ENCODE measurements around the gene TRIP13. TPM values are rescaled to one million over a fixed set of nuclear protein-coding genes. Genes with fewer than 3 reads are reported as not detected.
A peak's percentile ranks its signal among the peaks of the same experiment; 100 is the strongest.

Gene TRIP13
- total and polyA plus RNA-seq, 9 of the 15 experiments (the other 6 are each of a cell fraction or from before 2014, with no cell fraction given), result 24.1 to 116 (median 53.2) TPM

GRCh38 chr5:862367-863243, 30.1 kb upstream of the TRIP13 start:
- Histone ChIP-seq H3K9ac (ENCODE audit: insufficient read depth in 1 of 2, low read depth in 2 of 2, low read length in 2 of 2) (peak overlapping the region in 1 of 2 experiments; percentile 69; a peak in 2 of 4 replicates), H3K4me3 (no peak overlapping the region), H3K79me2 (ENCODE audit: control insufficient read depth, insufficient read depth, low read length) (no peaks in the 10 kb centered on the region), H3K27ac (ENCODE audit: extremely low read depth, low read depth, low read length) (no peak overlapping the region), H3K4me1 (replicated peaks in 1 of 2; ENCODE audit: control insufficient read depth in 2 of 2, insufficient read depth in 2 of 2, low read length in 2 of 2) (peaks cover 0 to 37% of the 10 kb centered on the region in 2 experiments; a peak in 2 of 5 replicates), H4K20me1 (replicated peaks; ENCODE audit: control insufficient read depth, insufficient read depth, low read length) (peaks cover 19% of the 10 kb centered on the region), H3K4me2 (ENCODE audit: insufficient read depth, low read length) (no peak overlapping the region), H3K27me3 (ENCODE audit: control insufficient read depth in 2 of 2, insufficient read depth in 2 of 2, low read length in 2 of 2) (no peaks in the 10 kb centered on the region), H3K36me3 (ENCODE audit: control insufficient read depth, insufficient read depth, low read length) (peaks cover 54% of the 10 kb centered on the region; the same call in 2 of the 3 replicates), H3K9me3 (replicated peaks; ENCODE audit: control insufficient read depth, insufficient read depth, low read depth, low read length) (no peaks in the 10 kb centered on the region), H2AFZ (ENCODE audit: low read depth, low read length) (no peak overlapping the region), H3K9me1 (ENCODE audit: control insufficient read depth, insufficient read depth, low read length) (no peaks in the 10 kb centered on the region)
- no TSS peak for BruUV-seq (replicated peaks)
- POLR2A ChIA-PET, result interaction anchor here (0.6 to 1.5 kb wide), 6 partner anchors 10 to 351 kb away, joined by 3 to 8 read pairs (median 3); no protein-coding TSS in a partner anchor
- ATAC-seq (peak; percentile 27), FAIRE-seq (no peak), DNase-seq (ENCODE audit: extremely low read depth in 1 of 4, low spot score in 3 of 4) (peak in 1 of 4 experiments; percentile 22)
- intact Hi-C loops (cut with micrococcal nuclease) (no loop called here), in situ Hi-C loops (cut with MboI) (no loop called here)
- CTCF ChIA-PET (ENCODE audit: low intra/inter-chr PET ratio), result no interaction called here
- TF ChIP-seq ETV6 (IDR thresholded peaks at IDR 0.05; ENCODE audit: borderline replicate concordance in 1 of 2, low read depth in 2 of 2, low read length in 1 of 2) (no peak), ETV6 (CRISPR knock-in tag; IDR thresholded peaks at IDR 0.05; ENCODE audit: borderline replicate concordance) (no peak), ZNF75A (CRISPR knock-in tag; IDR thresholded peaks at IDR 0.05) (no peak), HMG20A (CRISPR knock-in tag; conservative IDR thresholded peaks at IDR 0.05) (no peak), ZNF24 (IDR thresholded peaks at IDR 0.05) (no peak), CREB1 (IDR thresholded peaks at IDR 0.05) (0 out of 2 replicates have a peak, but pooled peaks have one; percentile 23), CREB1 (CRISPR knock-in tag; IDR thresholded peaks at IDR 0.05) (no peak), SNIP1 (IDR thresholded peaks at IDR 0.05; ENCODE audit: low read depth) (no peak), POLR2H (tag; IDR thresholded peaks at IDR 0.05; ENCODE audit: low read depth) (0 out of 2 replicates have a peak, but pooled peaks have one; percentile 34), RBM22 (IDR thresholded peaks at IDR 0.05; ENCODE audit: low read depth, low read length, poor library complexity, severe bottlenecking) (peak; percentile 25), SMAD4 (CRISPR knock-in tag; conservative IDR thresholded peaks at IDR 0.05) (no peak), ELF1 (tag; IDR thresholded peaks at IDR 0.05) (no peak), HMGN3 (IDR thresholded peaks at IDR 0.05; ENCODE audit: borderline replicate concordance, extremely low read depth, insufficient read length, low read depth, low read length) (peak; percentile 6), TAF15 (IDR thresholded peaks at IDR 0.05; ENCODE audit: low read depth, low read length) (no peak), SUPT5H (IDR thresholded peaks at IDR 0.05) (0 out of 2 replicates have a peak, but pooled peaks have one; percentile 25), PRPF4 (IDR thresholded peaks at IDR 0.05; ENCODE audit: insufficient read depth, low read depth, low read length, poor library complexity, severe bottlenecking) (no peak), POLR2G (IDR thresholded peaks at IDR 0.05; ENCODE audit: low read depth, low read length) (peak; percentile 66), ZNF354B (CRISPR knock-in tag; IDR thresholded peaks at IDR 0.05) (no peak), RBFOX2 (IDR thresholded peaks at IDR 0.05; ENCODE audit: low read depth, low read length) (peak; percentile 40; the same call in 1 of the 2 replicates), ZBTB43 (CRISPR knock-in tag; IDR thresholded peaks at IDR 0.05) (no peak)
- 89% methylated on average over 25 of the region's 25 CpGs for WGBS (ENCODE audit: insufficient coverage, low coverage, missing lambda C conversion rate)

Measured in K562 (cell line).